KMS-11 (cell line): ENCODE measurements around the gene LTB4R2.

ENCODE experiments used
- H2AFZ ChIP-seq: fragments of 200-600 bp; sonication (generic); 2 replicates; pipeline ENCODE4 v1.6.1; 2016; ENCODE audit warnings: antibody characterized with exemption, mixed run types, low read depth
- H3K27ac ChIP-seq: fragments of 200-600 bp; sonication (generic); 2 replicates; pipeline ENCODE4 v1.6.1; 2016; ENCODE audit warnings: mild to moderate bottlenecking, mixed run types
- H3K27me3 ChIP-seq: fragments of 200-600 bp; sonication (generic); 2 replicates; pipeline ENCODE4 v1.6.1; 2017; ENCODE audit warnings: mild to moderate bottlenecking, low read depth, mixed run types, moderate library complexity; ENCODE audit not compliant: insufficient read depth
- H3K36me3 ChIP-seq: fragments of 200-600 bp; sonication (generic); 2 replicates; pipeline ENCODE4 v1.6.1; 2017; ENCODE audit warnings: mild to moderate bottlenecking, mixed run types; ENCODE audit not compliant: insufficient read depth
- H3K4me1 ChIP-seq: fragments of 200-600 bp; sonication (generic); 2 replicates; pipeline ENCODE4 v1.6.1; 2016; ENCODE audit warnings: mild to moderate bottlenecking, low read depth, mixed run types; ENCODE audit not compliant: poor library complexity, severe bottlenecking
- H3K4me2 ChIP-seq: fragments of 200-600 bp; sonication (generic); 2 replicates; pipeline ENCODE4 v1.7.0; 2016; ENCODE audit warnings: mild to moderate bottlenecking, mixed run types
- H3K4me3 ChIP-seq: fragments of 200-600 bp; sonication (generic); IDR thresholded peaks from 2 replicates; pipeline ENCODE4 v1.6.1; 2017; ENCODE audit warnings: low read depth, low read length, mixed read lengths; ENCODE audit not compliant: insufficient read depth
- H3K79me2 ChIP-seq: fragments of 200-600 bp; sonication (generic); 2 replicates; pipeline ENCODE4 v1.6.1; 2016; ENCODE audit warnings: low read depth, mixed run types; ENCODE audit not compliant: insufficient read depth
- H3K9ac ChIP-seq: fragments of 200-600 bp; sonication (generic); 2 replicates; pipeline ENCODE4 v1.6.1; 2016; ENCODE audit warnings: mild to moderate bottlenecking, mixed run types
- H4K20me1 ChIP-seq: fragments of 200-600 bp; sonication (generic); 2 replicates; pipeline ENCODE4 v1.6.1; 2016; ENCODE audit warnings: mild to moderate bottlenecking, mixed run types; ENCODE audit not compliant: insufficient read depth
- CTCF ChIP-seq: fragments of 200-600 bp; sonication (generic); conservative IDR thresholded peaks from 2 replicates; pipeline ENCODE4 v1.6.1; 2017; ENCODE audit warnings: low read depth, mild to moderate bottlenecking, antibody characterized with exemption, low read length, moderate library complexity, mixed read lengths

LTB4R2 gene

DNA sequence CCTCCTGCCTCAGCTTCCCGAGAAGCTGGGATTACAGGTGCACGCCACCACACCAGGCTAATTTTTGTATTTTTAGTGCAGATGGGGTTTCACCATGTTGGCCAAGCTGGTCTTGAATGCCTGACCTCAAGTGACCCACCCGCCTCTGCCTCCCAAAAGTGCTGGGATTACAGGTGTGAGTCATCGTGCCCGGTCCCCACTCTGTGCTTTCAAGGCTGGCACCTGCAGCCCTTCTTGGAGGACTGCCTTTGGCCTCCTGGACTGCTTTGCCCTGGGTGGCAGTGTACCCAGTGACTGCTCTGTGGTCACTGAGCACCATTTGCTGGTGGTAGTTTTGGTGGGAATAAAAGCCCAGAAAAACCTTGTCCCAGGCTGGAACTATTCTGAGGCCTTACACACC is 22.9 kb upstream of the LTB4R2 start:
- Histone ChIP-seq H4K20me1 (no peaks in the 10 kb centered on the region), H3K27ac (no peak overlapping the region), H2AFZ (no peak overlapping the region), H3K4me3 (no peak overlapping the region), H3K36me3 (no peaks in the 10 kb centered on the region), H3K27me3 (no peaks in the 10 kb centered on the region), H3K4me2 (no peak overlapping the region), H3K79me2 (no peaks in the 10 kb centered on the region), H3K4me1 (no peaks in the 10 kb centered on the region), H3K9ac (no peak overlapping the region)
- no peak for TF ChIP-seq CTCF

DNA sequence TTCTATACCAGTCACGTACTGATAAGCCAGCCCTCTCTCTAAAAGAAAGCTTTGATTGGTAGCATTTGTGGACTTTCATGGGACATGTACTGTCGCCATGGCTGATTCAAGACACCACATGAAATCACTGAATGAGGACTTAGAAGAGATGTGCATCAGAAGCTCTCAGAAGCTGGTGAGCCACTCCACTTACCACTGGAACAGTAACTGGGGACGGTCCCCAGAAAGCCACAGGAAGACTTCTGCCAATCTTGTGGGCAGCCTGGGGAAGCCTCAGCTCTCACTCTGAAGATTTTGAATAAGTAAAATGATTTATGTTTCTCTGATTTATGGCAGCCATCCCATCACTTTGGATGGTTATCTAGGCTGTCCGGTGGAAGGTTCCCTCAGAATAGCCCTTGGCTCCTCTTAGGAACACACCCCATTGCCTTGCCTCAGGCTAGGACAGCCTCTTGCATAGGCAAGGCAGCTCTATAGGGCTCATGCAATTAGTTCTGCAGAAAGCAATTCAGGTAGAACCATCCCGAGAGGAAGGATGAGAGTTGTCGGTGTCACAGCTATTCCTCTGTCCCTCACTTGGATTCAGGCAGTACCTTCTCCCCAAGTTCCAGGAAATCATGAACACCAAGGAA is 20.2 kb upstream of the LTB4R2 start:
- no peak overlapping the region for H3K9ac ChIP-seq
- H3K4me3 ChIP-seq: no peak overlapping the region
- TF ChIP-seq CTCF: no peak
- H3K4me2 ChIP-seq: no peak overlapping the region
- H2AFZ ChIP-seq: no peak overlapping the region
- H3K4me1 ChIP-seq: no peaks in the 10 kb centered on the region
- no peak overlapping the region for H3K27ac ChIP-seq
- no peaks in the 10 kb centered on the region for H3K36me3 ChIP-seq
- H3K79me2 ChIP-seq: no peaks in the 10 kb centered on the region
- H3K27me3 ChIP-seq: no peaks in the 10 kb centered on the region
- H4K20me1 ChIP-seq: no peaks in the 10 kb centered on the region

DNA sequence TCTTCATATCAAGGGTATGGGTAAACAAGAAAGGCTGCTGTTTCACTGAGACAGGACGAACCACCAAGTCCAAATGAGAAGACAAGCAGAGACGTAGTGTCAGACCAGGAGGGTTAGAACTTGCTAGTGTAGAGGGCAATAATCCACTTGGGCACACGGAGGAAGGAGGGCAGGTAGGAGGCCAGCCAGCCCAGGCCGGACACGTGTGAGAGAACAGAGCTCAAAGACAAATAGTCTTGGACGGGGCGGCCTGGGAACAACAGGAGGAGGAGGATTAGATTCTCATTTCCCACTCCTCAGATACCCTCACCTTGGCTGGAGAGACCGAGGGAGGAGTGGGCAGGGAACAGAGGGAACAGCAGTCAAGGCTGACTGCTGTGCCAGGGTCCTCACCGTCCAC is 19.2 kb upstream of the LTB4R2 start:
- no peak overlapping the region for H2AFZ ChIP-seq

DNA sequence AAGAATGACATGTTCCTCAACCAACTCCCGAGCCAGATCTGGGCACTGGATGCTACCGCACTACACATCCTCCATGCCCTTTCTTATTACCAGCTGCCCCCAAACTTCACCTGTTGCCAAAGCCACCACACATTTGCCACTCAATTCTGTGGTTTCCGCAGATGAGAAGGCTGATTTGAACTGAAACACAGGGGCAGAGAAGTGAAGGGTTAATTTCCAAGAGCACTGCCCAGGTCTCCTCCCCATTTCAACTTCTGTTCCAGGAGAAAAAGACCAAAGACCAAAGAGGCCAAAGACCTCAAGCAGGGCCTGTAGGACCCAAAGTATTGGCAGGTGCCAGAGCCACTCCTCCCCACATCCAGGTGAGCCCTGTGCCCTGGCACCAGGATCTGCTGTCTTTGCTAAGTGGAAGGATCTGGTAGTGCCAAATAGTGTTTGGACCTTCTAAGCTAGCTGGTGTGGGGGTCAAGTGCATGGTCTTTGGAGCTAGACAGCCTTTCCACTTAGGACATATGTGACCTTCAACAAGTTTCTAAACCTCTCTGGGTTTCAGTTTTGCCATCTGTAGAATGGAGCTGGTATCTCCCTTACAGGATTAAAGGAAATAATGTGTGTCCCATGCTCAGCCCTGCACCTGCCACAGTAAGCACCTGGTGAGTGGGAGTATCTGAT is 18.4 kb upstream of the LTB4R2 start:
- peaks cover under 1% of the 10 kb centered on the region for H3K4me1 ChIP-seq
- no peak for TF ChIP-seq CTCF
- no peak overlapping the region for H3K27ac ChIP-seq
- no peak overlapping the region for H3K4me3 ChIP-seq
- no peak overlapping the region for H2AFZ ChIP-seq
- no peaks in the 10 kb centered on the region for H3K79me2 ChIP-seq
- H3K4me2 ChIP-seq: no peak overlapping the region
- no peaks in the 10 kb centered on the region for H4K20me1 ChIP-seq
- no peak overlapping the region for H3K9ac ChIP-seq
- H3K27me3 ChIP-seq: no peaks in the 10 kb centered on the region
- no peaks in the 10 kb centered on the region for H3K36me3 ChIP-seq

More for the DNA sequence above, 19.2 kb upstream of the LTB4R2 start:
- Histone ChIP-seq H3K36me3 (no peaks in the 10 kb centered on the region), H3K4me2 (no peak overlapping the region), H3K4me3 (no peak overlapping the region), H3K9ac (no peak overlapping the region), H3K27me3 (no peaks in the 10 kb centered on the region), H3K79me2 (no peaks in the 10 kb centered on the region), H3K4me1 (no peaks in the 10 kb centered on the region), H4K20me1 (no peaks in the 10 kb centered on the region), H3K27ac (no peak overlapping the region)
- TF ChIP-seq CTCF: no peak
